ENCODE results near the gene C2orf92. TPM values are rescaled to one million over a fixed set of nuclear protein-coding genes. Genes with fewer than 3 reads are reported as not detected.
A peak's percentile ranks its signal among the peaks of the same experiment; 100 is the strongest.
"Not testable (repeated sequence)": the region's sequence is repeated elsewhere in the genome, so short reads cannot be mapped to it uniquely, and the experiment has no call there.

The C2orf92 gene
- 10 to 100 TPM in 2 of 4 donors, 1 to 10 TPM in 2; 5.2 to 25.6 (median 13.6) TPM for polyA plus RNA-seq (ENCODE audit: insufficient read length in 4 of 4)

- DNase-seq (ENCODE audit: low read depth in 4 of 4, low spot score in 2 of 4): no peak
These were observed at the start of gene C2orf92 for GRCh38 chr2:97669448-97669847. Gene C2orf92, plus strand, starts transcription at chr2:97669713. Its CDS starts 76 bp downstream, at chr2:97669789.

- not testable (repeated sequence) for DNase-seq (ENCODE audit: low read depth in 4 of 4, low spot score in 2 of 4)
These were observed 49.0 kb upstream of the C2orf92 start for GRCh38 chr2:97620492-97620891.

GRCh38 chr2:97622976-97623375 is 46.5 kb upstream of the C2orf92 start:
- DNase-seq (ENCODE audit: low read depth in 4 of 4, low spot score in 2 of 4): not testable (repeated sequence)

GRCh38 chr2:97625354-97626048 is 44.0 kb upstream of the C2orf92 start:
- not testable (repeated sequence) for DNase-seq (ENCODE audit: low read depth in 4 of 4, low spot score in 2 of 4)

GRCh38 chr2:97626049-97626430 is 43.5 kb upstream of the C2orf92 start:
- DNase-seq (ENCODE audit: low read depth in 4 of 4, low spot score in 2 of 4): not testable (repeated sequence)

GRCh38 chr2:97644023-97644717 is 25.3 kb upstream of the C2orf92 start:
- no peak for DNase-seq (ENCODE audit: low read depth in 4 of 4, low spot score in 2 of 4)

- DNase-seq (ENCODE audit: low read depth in 4 of 4, low spot score in 2 of 4): peak in 1 of 4 donors; percentile 19
These were observed 24.3 kb upstream of the C2orf92 start for GRCh38 chr2:97645112-97645694.

- DNase-seq (ENCODE audit: low read depth in 4 of 4, low spot score in 2 of 4): peak; percentile 92 to 98 (median 96)
These were observed 23.6 kb upstream of the C2orf92 start, which contains the start of gene COX5B for GRCh38 chr2:97645695-97646629. Gene COX5B, plus strand, starts transcription at chr2:97646062. Its CDS starts 25 bp downstream, at chr2:97646087.

GRCh38 chr2:97646977-97647376 is 22.5 kb upstream of the C2orf92 start:
- DNase-seq (ENCODE audit: low read depth in 4 of 4, low spot score in 2 of 4): no peak

- DNase-seq (ENCODE audit: low read depth in 4 of 4, low spot score in 2 of 4): no peak
These were observed 18.4 kb upstream of the C2orf92 start for GRCh38 chr2:97651114-97651513.

- no peak for DNase-seq (ENCODE audit: low read depth in 4 of 4, low spot score in 2 of 4)
These were observed 16.0 kb upstream of the C2orf92 start for GRCh38 chr2:97653473-97653872.

- no peak for DNase-seq (ENCODE audit: low read depth in 4 of 4, low spot score in 2 of 4)
These were observed 15.6 kb upstream of the C2orf92 start for GRCh38 chr2:97653874-97654273.

GRCh38 chr2:97654309-97654708 is 15.2 kb upstream of the C2orf92 start:
- DNase-seq (ENCODE audit: low read depth in 4 of 4, low spot score in 2 of 4): no peak

GRCh38 chr2:97654791-97655190 is 14.7 kb upstream of the C2orf92 start:
- no peak for DNase-seq (ENCODE audit: low read depth in 4 of 4, low spot score in 2 of 4)

- DNase-seq (ENCODE audit: low read depth in 4 of 4, low spot score in 2 of 4): no peak
These were observed 13.3 kb upstream of the C2orf92 start for GRCh38 chr2:97656129-97656755.

- DNase-seq (ENCODE audit: low read depth in 4 of 4, low spot score in 2 of 4): no peak
These were observed 12.5 kb upstream of the C2orf92 start for GRCh38 chr2:97656905-97657587.

- DNase-seq (ENCODE audit: low read depth in 4 of 4, low spot score in 2 of 4): no peak
These were observed 11.4 kb upstream of the C2orf92 start for GRCh38 chr2:97657986-97658690.

- no peak for DNase-seq (ENCODE audit: low read depth in 4 of 4, low spot score in 2 of 4)
These were observed 10.8 kb upstream of the C2orf92 start for GRCh38 chr2:97658691-97659157.
